ENCODE data around the gene FBXL20.

- TF ChIP-seq, protein P1, sequence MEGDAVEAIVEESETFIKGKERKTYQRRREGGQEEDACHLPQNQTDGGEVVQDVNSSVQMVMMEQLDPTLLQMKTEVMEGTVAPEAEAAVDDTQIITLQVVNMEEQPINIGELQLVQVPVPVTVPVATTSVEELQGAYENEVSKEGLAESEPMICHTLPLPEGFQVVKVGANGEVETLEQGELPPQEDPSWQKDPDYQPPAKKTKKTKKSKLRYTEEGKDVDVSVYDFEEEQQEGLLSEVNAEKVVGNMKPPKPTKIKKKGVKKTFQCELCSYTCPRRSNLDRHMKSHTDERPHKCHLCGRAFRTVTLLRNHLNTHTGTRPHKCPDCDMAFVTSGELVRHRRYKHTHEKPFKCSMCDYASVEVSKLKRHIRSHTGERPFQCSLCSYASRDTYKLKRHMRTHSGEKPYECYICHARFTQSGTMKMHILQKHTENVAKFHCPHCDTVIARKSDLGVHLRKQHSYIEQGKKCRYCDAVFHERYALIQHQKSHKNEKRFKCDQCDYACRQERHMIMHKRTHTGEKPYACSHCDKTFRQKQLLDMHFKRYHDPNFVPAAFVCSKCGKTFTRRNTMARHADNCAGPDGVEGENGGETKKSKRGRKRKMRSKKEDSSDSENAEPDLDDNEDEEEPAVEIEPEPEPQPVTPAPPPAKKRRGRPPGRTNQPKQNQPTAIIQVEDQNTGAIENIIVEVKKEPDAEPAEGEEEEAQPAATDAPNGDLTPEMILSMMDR (conservative IDR thresholded peaks at IDR 0.05): no peak
- no peak for TF ChIP-seq EZH2 (IDR thresholded peaks at IDR 0.05; ENCODE audit: low read depth)
Measured at GRCh38 chr17:39361064-39361463, 40.4 kb downstream of the FBXL20 start.
